ENCODE measurements around the gene SLC4A3. TPM values are rescaled to one million over a fixed set of nuclear protein-coding genes. Genes with fewer than 3 reads are reported as not detected.

Gene SLC4A3
- total and polyA plus RNA-seq, 3 experiments from 2014 or later = 0.13 TPM; not detected in 2

DNA sequence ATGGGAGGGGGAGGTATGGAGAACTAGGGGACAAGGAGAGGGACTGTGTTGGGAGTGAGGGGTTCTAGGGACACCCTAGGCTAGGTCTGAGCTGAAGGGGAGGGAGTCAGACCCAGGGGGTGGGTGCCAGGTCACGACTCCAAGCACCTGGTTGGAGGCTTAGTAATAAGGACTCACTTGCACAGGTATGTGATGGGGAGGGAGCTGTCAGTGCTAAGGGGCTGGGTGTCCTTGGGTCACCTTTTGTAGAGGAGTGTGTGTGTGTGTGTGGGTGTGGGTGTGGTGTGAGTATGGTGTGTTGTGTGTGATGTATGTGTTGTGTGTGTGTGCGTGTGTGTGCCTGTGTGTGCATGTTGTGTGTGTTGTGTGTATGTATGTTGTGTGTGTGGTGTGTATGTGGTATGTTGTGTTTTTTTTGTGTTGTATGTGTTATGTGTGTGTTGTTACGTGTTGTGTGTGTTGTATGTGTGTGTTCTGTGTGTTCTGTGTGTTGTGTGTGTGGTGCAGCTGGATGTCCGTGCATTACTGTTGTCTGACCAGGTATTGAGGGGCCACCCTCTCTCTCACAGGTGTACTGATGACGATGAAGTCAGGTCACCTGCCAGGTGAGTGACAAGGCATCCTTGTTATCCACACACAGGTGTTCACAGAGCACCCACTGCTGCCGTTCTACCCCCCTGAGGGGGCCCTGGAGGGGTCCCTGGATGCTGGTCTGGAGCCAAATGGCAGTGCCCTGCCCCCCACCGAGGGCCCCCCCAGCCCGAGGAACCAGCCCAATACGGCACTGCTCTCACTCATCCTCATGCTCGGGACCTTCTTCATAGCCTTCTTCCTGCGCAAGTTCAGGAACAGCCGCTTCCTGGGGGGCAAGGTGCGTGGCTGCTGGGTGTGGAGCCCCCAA lies 9.8 kb downstream of the SLC4A3 start:
- Mint-ChIP-seq H3K4me3 (no peak overlapping the region), H3K9me3 (no peaks in the 10 kb centered on the region), H3K27ac (peak overlapping the region in 2 of 8 donors; percentile 8 to 15), H3K36me3 (no peaks in the 10 kb centered on the region), H3K4me1 (peaks cover 0 to 4% (median 0%) of the 10 kb centered on the region in 3 donors), H3K27me3 (peaks cover 18 to 48% of the 10 kb centered on the region in 2 donors)
- Histone ChIP-seq H3K4me3 (ENCODE audit: low read length) (no peak overlapping the region), H3K27me3 (ENCODE audit: insufficient read depth, low read length, poor library complexity, severe bottlenecking) (no peaks in the 10 kb centered on the region), H3K4me1 (ENCODE audit: insufficient read depth, low read length) (no peaks in the 10 kb centered on the region), H3K27ac (ENCODE audit: low read depth, low read length) (no peak overlapping the region), H3K36me3 (ENCODE audit: insufficient read depth, low read length) (no peaks in the 10 kb centered on the region), H3K9me3 (ENCODE audit: low read length) (no peaks in the 10 kb centered on the region)
- no peak for DNase-seq
- ChIA-PET POLR2A (no interaction called here), CTCF (no interaction called here)

DNA sequence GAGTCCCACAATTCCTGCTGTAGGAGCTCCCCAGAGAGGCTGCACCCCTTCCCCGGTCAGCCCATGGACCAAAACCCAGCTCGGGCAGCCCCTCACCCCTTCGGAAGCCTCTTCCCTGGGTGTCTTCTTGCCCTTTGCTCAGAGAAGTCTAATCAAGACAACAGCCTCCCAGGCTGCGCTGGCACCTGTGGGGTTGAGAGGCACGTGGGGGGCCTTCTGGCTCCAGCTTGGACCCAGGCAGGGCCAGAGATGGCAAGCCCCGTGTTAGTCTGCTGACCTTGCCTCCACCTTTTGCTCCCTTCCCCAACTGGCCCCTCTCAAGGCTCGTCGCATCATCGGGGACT lies 10.4 kb downstream of the SLC4A3 start:
- H3K27ac Mint-ChIP-seq = no peak overlapping the region
- H3K4me3 Mint-ChIP-seq = no peak overlapping the region
- no peak for DNase-seq
- H3K27me3 Mint-ChIP-seq = peaks cover 18 to 42% of the 10 kb centered on the region in 2 donors
- Histone ChIP-seq H3K27me3 (ENCODE audit: insufficient read depth, low read length, poor library complexity, severe bottlenecking) (no peaks in the 10 kb centered on the region), H3K27ac (ENCODE audit: low read depth, low read length) (no peak overlapping the region), H3K9me3 (ENCODE audit: low read length) (no peaks in the 10 kb centered on the region), H3K4me1 (ENCODE audit: insufficient read depth, low read length) (no peaks in the 10 kb centered on the region), H3K4me3 (ENCODE audit: low read length) (no peak overlapping the region), H3K36me3 (ENCODE audit: insufficient read depth, low read length) (no peaks in the 10 kb centered on the region)
- H3K9me3 Mint-ChIP-seq = no peaks in the 10 kb centered on the region
- POLR2A ChIA-PET = no interaction called here
- H3K4me1 Mint-ChIP-seq = peaks cover 3 to 10% (median 6%) of the 10 kb centered on the region in 3 donors
- H3K36me3 Mint-ChIP-seq = no peaks in the 10 kb centered on the region
- CTCF ChIA-PET = interaction anchor here (0.9 kb wide), 1 partner anchor 108 kb away, joined by 3 read pairs; no protein-coding TSS in a partner anchor

DNA sequence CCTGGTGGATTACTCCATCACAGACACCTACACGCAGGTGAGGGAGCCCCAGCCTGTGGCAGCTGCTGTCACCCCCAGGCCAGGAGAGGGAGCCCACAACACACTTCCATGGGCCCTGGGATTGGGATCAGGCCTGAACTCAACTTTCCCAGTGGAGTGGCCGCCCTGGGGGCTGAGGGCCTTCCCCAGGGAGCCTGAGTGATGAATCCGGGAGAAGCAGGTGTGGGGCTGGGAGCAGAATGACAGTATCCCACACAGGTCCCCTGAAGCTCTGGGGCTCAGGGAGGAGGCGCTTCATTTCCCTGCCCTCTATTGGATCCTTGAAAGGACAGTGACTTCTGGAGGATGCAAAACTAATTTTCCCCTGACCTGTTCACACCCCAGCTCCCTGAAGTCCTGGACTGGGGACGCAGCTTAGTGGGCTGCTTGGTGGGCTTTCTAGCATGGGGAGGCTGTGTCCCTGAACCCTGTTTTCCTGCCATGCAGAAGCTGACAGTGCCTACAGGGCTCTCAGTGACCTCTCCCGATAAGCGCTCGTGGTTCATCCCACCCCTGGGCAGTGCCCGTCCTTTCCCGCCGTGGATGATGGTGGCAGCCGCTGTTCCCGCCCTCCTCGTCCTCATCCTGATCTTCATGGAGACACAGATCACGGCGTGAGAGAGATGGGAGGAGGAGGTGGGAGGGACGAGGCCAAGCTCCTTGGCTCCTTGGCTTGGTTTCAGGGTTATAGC lies 11.0 kb downstream of the SLC4A3 start:
- H3K4me3 Mint-ChIP-seq = no peak overlapping the region
- Histone ChIP-seq H3K4me3 (ENCODE audit: low read length) (no peak overlapping the region), H3K36me3 (ENCODE audit: insufficient read depth, low read length) (no peaks in the 10 kb centered on the region), H3K4me1 (ENCODE audit: insufficient read depth, low read length) (no peaks in the 10 kb centered on the region), H3K9me3 (ENCODE audit: low read length) (no peaks in the 10 kb centered on the region), H3K27me3 (ENCODE audit: insufficient read depth, low read length, poor library complexity, severe bottlenecking) (no peaks in the 10 kb centered on the region), H3K27ac (ENCODE audit: low read depth, low read length) (no peak overlapping the region)
- peaks cover 18 to 42% of the 10 kb centered on the region in 2 donors for H3K27me3 Mint-ChIP-seq
- no peak overlapping the region for H3K27ac Mint-ChIP-seq
- ChIA-PET POLR2A (no interaction called here), CTCF (interaction anchor here (0.9 kb wide), 1 partner anchor 109 kb away, joined by 3 read pairs; no protein-coding TSS in a partner anchor)
- peaks cover 4 to 11% (median 7%) of the 10 kb centered on the region in 3 donors for H3K4me1 Mint-ChIP-seq
- H3K36me3 Mint-ChIP-seq = no peaks in the 10 kb centered on the region
- no peaks in the 10 kb centered on the region for H3K9me3 Mint-ChIP-seq
- no peak for DNase-seq

DNA sequence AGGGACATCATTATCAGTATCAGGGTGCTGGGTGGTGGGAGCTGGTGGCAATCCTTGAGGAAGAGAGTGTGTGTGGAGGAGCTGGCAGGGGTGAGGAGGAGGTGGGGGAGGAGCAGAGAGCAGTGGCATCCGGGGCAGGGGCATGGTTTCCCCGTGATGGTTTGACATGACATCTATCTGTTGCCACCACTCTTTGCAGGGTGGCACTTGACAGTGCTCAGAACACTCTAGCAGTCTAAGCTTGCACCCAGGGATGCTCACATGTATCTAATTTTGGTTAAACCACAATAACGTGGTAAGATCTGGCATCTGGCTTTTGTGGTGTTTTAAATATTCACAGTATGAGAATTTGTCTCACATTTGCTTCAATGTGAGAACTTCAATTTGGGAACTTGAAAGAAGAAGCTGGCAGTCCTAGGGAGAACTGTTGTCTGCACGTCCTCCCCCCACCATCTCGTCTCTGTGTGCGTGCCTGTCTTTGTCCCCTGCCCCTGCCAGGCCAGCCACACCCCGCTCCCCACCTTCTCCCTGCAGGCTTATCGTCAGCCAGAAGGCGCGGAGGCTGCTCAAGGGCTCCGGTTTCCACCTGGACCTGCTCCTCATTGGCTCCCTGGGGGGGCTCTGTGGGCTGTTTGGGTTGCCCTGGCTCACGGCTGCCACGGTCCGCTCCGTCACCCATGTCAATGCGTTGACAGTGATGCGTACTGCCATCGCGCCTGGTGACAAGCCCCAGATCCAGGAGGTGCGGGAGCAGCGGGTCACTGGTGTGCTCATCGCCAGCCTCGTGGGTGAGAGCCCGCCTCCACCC lies 11.7 kb downstream of the SLC4A3 start:
- H3K4me1 ChIP-seq (ENCODE audit: insufficient read depth, low read length) = no peaks in the 10 kb centered on the region
- no peaks in the 10 kb centered on the region for H3K36me3 ChIP-seq (ENCODE audit: insufficient read depth, low read length)
- no peak for DNase-seq
- no peaks in the 10 kb centered on the region for H3K9me3 ChIP-seq (ENCODE audit: low read length)
- H3K27ac Mint-ChIP-seq = peak overlapping the region in 2 of 8 donors; percentile 8 to 60
- no peaks in the 10 kb centered on the region for H3K27me3 ChIP-seq (ENCODE audit: insufficient read depth, low read length, poor library complexity, severe bottlenecking)
- POLR2A ChIA-PET = no interaction called here
- H3K4me3 Mint-ChIP-seq = peak overlapping the region in 1 of 7 donors; percentile 29
- no peak overlapping the region for H3K27ac ChIP-seq (ENCODE audit: low read depth, low read length)
- peaks cover 4 to 11% (median 7%) of the 10 kb centered on the region in 3 donors for H3K4me1 Mint-ChIP-seq
- no peak overlapping the region for H3K4me3 ChIP-seq (ENCODE audit: low read length)
- no peaks in the 10 kb centered on the region for H3K9me3 Mint-ChIP-seq
- CTCF ChIA-PET = interaction anchor here (0.9 kb wide), 1 partner anchor 109 kb away, joined by 3 read pairs; no protein-coding TSS in a partner anchor
- H3K27me3 Mint-ChIP-seq = peaks cover 16 to 42% of the 10 kb centered on the region in 2 donors
- H3K36me3 Mint-ChIP-seq = no peaks in the 10 kb centered on the region

DNA sequence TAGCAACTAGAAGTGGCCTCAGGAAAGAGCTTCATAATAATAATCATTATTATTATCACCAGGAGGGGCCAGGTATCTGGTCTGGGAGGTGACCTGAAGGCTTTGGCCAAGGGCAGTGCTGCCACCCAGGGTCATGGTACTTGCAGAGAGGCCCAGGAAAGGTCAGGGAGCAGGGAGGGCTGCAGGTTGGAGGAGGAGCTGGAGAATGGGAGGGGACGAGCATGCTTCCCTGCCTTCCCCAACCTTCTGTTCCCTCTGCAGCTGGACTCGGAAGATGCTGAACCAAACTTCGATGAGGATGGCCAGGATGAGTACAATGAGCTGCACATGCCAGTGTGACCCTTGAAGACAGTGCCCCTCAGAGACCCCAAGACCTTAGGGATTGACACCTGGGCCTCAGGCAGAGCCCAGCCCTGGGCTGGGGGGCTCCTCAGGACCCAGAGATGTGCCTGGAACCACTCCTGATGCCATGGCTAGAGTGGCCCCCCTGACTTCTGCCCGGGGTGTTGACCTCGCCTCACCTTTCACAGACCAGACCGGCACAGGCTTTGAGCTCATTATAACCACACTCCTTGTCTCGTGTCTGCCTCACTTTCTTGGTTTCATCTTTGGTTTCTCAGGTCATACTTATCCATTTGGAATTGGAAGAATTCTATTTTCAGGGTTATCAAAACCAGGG lies 14.1 kb downstream of the SLC4A3 start:
- H3K9me3 Mint-ChIP-seq = no peaks in the 10 kb centered on the region
- H3K4me3 Mint-ChIP-seq = no peak overlapping the region
- no peak overlapping the region for H3K27ac ChIP-seq (ENCODE audit: low read depth, low read length)
- no peaks in the 10 kb centered on the region for H3K9me3 ChIP-seq (ENCODE audit: low read length)
- H3K4me1 Mint-ChIP-seq = peaks cover 4 to 11% (median 7%) of the 10 kb centered on the region in 3 donors
- ChIA-PET POLR2A (no interaction called here), CTCF (interaction anchor here (0.8 to 2.1 kb wide), 8 partner anchors 9 to 145 kb away, joined by 3 to 11 read pairs (median 6); partner anchors contain the start of genes CHPF and TMEM198)
- no peak for DNase-seq
- H3K4me1 ChIP-seq (ENCODE audit: insufficient read depth, low read length) = no peaks in the 10 kb centered on the region
- H3K27ac Mint-ChIP-seq = peak overlapping the region in 1 of 8 donors; percentile 45
- H3K36me3 ChIP-seq (ENCODE audit: insufficient read depth, low read length) = no peaks in the 10 kb centered on the region
- H3K4me3 ChIP-seq (ENCODE audit: low read length) = no peak overlapping the region
- H3K27me3 ChIP-seq (ENCODE audit: insufficient read depth, low read length, poor library complexity, severe bottlenecking) = no peaks in the 10 kb centered on the region
- H3K27me3 Mint-ChIP-seq = peaks cover 23 to 41% of the 10 kb centered on the region in 2 donors
- H3K36me3 Mint-ChIP-seq = no peaks in the 10 kb centered on the region

DNA sequence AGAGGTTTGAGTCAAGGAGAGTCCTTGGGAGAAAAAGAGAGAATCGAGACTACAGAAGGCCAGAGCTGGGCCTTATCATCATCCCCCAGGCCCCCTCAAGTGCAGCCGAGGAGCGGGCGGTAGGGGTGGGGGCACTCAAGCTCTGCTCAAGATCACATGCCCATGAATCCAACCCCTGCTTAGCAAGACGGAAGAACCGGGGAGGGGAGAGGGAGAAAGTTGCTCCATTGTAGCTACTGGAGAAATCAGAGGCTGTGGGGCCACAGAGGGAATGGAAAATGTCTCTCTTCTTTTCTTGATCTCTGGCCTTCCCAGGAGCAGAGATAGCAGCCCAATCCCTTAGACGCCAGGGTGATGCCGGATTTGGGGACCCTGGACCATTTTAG lies 14.6 kb downstream of the SLC4A3 start:
- no peak for DNase-seq
- Histone ChIP-seq H3K27ac (ENCODE audit: low read depth, low read length) (no peak overlapping the region), H3K27me3 (ENCODE audit: insufficient read depth, low read length, poor library complexity, severe bottlenecking) (no peaks in the 10 kb centered on the region), H3K36me3 (ENCODE audit: insufficient read depth, low read length) (no peaks in the 10 kb centered on the region), H3K4me1 (ENCODE audit: insufficient read depth, low read length) (no peaks in the 10 kb centered on the region), H3K4me3 (ENCODE audit: low read length) (no peak overlapping the region), H3K9me3 (ENCODE audit: low read length) (no peaks in the 10 kb centered on the region)
- H3K36me3 Mint-ChIP-seq = no peaks in the 10 kb centered on the region
- ChIA-PET POLR2A (no interaction called here), CTCF (interaction anchor here (0.8 to 2.1 kb wide), 8 partner anchors 10 to 145 kb away, joined by 3 to 11 read pairs (median 6); partner anchors contain the start of genes CHPF and TMEM198)
- no peaks in the 10 kb centered on the region for H3K9me3 Mint-ChIP-seq
- peak overlapping the region in 5 of 8 donors; percentile 4 to 68 (median 42) for H3K27ac Mint-ChIP-seq
- peaks cover 4 to 11% (median 7%) of the 10 kb centered on the region in 3 donors for H3K4me1 Mint-ChIP-seq
- H3K27me3 Mint-ChIP-seq = peaks cover 23 to 41% of the 10 kb centered on the region in 2 donors
- H3K4me3 Mint-ChIP-seq = no peak overlapping the region

DNA sequence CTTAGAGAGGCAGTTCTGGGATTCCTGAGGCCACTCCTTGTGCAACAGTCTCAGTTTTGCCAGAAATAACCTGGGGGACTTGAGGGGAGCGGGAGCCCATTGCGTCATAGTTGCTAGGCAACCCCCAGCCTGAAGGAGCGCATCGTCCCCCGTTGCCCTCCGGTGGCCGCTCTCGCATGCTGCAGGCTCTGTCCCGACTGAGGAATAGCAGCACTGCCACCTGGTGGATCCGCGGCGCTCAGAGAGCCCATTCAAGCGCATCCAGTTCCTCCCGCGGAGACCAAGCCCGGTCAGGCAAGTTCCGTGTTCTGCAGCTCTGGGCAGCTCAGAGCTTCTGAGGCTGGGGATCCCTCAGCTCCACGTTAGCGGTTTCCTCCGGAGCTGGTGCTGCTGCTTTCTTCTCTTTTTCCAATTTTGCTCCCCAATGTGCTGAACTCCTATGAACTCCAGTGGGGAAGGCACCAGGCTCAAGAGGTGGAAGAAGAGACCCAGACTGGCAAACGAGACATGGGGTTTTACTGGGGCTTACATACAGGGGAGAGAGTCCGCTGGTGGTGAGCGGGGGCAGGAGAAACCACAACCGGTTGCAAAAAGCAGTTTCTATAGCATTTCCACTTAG lies 15.1 kb downstream of the SLC4A3 start:
- no peaks in the 10 kb centered on the region for H3K27me3 ChIP-seq (ENCODE audit: insufficient read depth, low read length, poor library complexity, severe bottlenecking)
- POLR2A ChIA-PET = no interaction called here
- no peaks in the 10 kb centered on the region for H3K4me1 ChIP-seq (ENCODE audit: insufficient read depth, low read length)

More for the DNA sequence above, 15.1 kb downstream of the SLC4A3 start:
- Histone ChIP-seq H3K36me3 (ENCODE audit: insufficient read depth, low read length) (no peaks in the 10 kb centered on the region), H3K4me3 (ENCODE audit: low read length) (no peak overlapping the region), H3K27ac (ENCODE audit: low read depth, low read length) (no peak overlapping the region), H3K9me3 (ENCODE audit: low read length) (no peaks in the 10 kb centered on the region)
- Mint-ChIP-seq H3K27me3 (peaks cover 26 to 43% of the 10 kb centered on the region in 2 donors), H3K27ac (peak overlapping the region in 5 of 8 donors; percentile 4 to 68 (median 42)), H3K9me3 (no peaks in the 10 kb centered on the region), H3K4me3 (no peak overlapping the region), H3K4me1 (peaks cover 4 to 11% (median 7%) of the 10 kb centered on the region in 3 donors), H3K36me3 (no peaks in the 10 kb centered on the region)
- DNase-seq = peak; percentile 80 to 91 (median 83)
- CTCF ChIA-PET = interaction anchor here (0.6 to 2.1 kb wide), 14 partner anchors 10 to 146 kb away, joined by 3 to 11 read pairs (median 4); partner anchors contain the start of genes CHPF, GMPPA and TMEM198
